Measurements from ENCODE around the gene CEACAM18. TPM values are rescaled to one million over a fixed set of nuclear protein-coding genes. Genes with fewer than 3 reads are reported as not detected.

CEACAM18 gene
- total RNA-seq, 1 donor from 2014 or later: not detected

DNA sequence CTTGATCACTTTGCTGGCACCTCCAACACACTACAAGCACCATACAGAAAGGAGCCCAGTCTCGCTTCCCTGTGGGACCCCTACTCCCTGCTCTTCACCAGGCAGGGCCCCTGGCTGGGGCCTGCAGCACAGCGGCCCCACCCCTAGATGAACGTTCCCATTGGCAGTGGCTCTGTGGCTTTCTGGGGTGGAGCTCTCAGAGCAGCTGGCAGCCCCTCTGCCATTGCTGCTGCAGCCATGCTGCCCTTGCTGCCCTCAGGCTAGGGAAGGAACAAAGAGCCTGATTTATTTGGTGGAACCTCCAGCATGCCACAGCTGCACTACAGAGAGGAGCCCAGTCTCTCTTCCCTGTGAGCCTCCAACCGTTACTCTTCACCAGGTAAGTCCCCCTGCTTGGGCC, 47.3 kb downstream of the CEACAM18 start:
- Histone ChIP-seq H3K36me3 (no peaks in the 10 kb centered on the region), H3K27me3 (no peaks in the 10 kb centered on the region), H3K4me1 (no peaks in the 10 kb centered on the region), H3K9me3 (no peaks in the 10 kb centered on the region), H3K4me3 (no peak overlapping the region), H3K27ac (no peak overlapping the region)
- no peak for DNase-seq (ENCODE audit: extremely low spot score in 2 of 2)
- TF ChIP-seq POLR2A (IDR thresholded peaks at IDR 0.05) (no peak), POLR2AphosphoS5 (IDR thresholded peaks at IDR 0.05; ENCODE audit: insufficient read depth in 1 of 2, low read depth in 1 of 2) (no peak)
- intact Hi-C loops (cut with DNase I): no loop called here

DNA sequence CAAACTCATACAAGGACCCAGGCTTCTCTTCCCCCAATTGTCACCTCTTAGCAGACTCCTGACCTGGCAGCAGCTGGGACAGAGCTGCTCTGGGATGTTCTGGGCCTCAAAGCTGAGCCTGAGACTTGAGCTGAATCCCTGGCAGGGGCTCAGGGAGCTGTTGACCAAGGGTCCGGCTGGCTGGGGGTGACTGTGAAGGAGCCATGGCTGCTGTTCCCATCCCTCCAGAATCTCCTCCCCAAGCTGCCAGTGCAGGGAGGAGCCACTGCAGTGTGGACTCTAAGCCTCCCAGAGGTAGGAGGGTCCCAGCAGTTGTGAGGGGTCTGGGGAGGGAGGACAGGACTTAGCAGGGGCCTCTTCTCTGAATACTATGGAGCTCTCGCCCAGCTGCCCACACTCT, 51.0 kb downstream of the CEACAM18 start:
- Histone ChIP-seq H3K36me3 (no peaks in the 10 kb centered on the region), H3K4me1 (no peaks in the 10 kb centered on the region), H3K9me3 (no peaks in the 10 kb centered on the region), H3K4me3 (no peak overlapping the region), H3K27me3 (no peaks in the 10 kb centered on the region), H3K27ac (no peak overlapping the region)
- DNase-seq (ENCODE audit: extremely low spot score in 2 of 2): no peak
- intact Hi-C loops (cut with DNase I): no loop called here
- TF ChIP-seq, protein P1, sequence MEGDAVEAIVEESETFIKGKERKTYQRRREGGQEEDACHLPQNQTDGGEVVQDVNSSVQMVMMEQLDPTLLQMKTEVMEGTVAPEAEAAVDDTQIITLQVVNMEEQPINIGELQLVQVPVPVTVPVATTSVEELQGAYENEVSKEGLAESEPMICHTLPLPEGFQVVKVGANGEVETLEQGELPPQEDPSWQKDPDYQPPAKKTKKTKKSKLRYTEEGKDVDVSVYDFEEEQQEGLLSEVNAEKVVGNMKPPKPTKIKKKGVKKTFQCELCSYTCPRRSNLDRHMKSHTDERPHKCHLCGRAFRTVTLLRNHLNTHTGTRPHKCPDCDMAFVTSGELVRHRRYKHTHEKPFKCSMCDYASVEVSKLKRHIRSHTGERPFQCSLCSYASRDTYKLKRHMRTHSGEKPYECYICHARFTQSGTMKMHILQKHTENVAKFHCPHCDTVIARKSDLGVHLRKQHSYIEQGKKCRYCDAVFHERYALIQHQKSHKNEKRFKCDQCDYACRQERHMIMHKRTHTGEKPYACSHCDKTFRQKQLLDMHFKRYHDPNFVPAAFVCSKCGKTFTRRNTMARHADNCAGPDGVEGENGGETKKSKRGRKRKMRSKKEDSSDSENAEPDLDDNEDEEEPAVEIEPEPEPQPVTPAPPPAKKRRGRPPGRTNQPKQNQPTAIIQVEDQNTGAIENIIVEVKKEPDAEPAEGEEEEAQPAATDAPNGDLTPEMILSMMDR (IDR thresholded peaks at IDR 0.05): no peak
- TF ChIP-seq POLR2AphosphoS5 (IDR thresholded peaks at IDR 0.05; ENCODE audit: insufficient read depth in 1 of 2, low read depth in 1 of 2) (no peak), POLR2A (IDR thresholded peaks at IDR 0.05) (no peak)

DNA sequence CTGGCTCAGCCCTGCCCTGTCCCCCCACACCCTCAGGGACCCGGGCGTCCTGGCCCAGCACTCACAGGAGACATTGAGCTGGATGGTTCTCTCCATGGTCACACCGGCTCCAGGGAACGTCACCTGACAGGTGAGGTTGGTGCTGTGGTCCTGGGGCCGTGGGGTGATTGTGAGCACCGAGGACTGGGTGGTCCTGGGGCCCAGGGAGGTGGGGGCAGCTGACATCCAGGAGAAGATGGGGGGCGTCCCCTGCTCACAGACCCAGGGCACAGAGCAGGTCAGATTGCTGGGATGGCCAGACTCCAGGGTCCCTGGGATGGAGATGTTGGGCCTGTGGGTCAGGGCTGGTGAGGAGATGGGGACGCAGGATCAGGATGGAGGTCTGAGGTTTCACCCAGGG, 52.3 kb downstream of the CEACAM18 start:
- no peak overlapping the region for H3K27ac ChIP-seq
- no peak for DNase-seq (ENCODE audit: extremely low spot score in 2 of 2)
- H3K9me3 ChIP-seq: no peaks in the 10 kb centered on the region
- no peak overlapping the region for H3K4me3 ChIP-seq
- no peaks in the 10 kb centered on the region for H3K4me1 ChIP-seq
- intact Hi-C loops (cut with DNase I): loop anchor here (5.0 kb wide), 1 partner anchor 38 kb away; no protein-coding TSS in a partner anchor
- H3K27me3 ChIP-seq: no peaks in the 10 kb centered on the region
- H3K36me3 ChIP-seq: no peaks in the 10 kb centered on the region
- TF ChIP-seq POLR2A (IDR thresholded peaks at IDR 0.05) (no peak), POLR2AphosphoS5 (IDR thresholded peaks at IDR 0.05; ENCODE audit: insufficient read depth in 1 of 2, low read depth in 1 of 2) (no peak)
- TF ChIP-seq, protein P1 (IDR thresholded peaks at IDR 0.05): no peak

DNA sequence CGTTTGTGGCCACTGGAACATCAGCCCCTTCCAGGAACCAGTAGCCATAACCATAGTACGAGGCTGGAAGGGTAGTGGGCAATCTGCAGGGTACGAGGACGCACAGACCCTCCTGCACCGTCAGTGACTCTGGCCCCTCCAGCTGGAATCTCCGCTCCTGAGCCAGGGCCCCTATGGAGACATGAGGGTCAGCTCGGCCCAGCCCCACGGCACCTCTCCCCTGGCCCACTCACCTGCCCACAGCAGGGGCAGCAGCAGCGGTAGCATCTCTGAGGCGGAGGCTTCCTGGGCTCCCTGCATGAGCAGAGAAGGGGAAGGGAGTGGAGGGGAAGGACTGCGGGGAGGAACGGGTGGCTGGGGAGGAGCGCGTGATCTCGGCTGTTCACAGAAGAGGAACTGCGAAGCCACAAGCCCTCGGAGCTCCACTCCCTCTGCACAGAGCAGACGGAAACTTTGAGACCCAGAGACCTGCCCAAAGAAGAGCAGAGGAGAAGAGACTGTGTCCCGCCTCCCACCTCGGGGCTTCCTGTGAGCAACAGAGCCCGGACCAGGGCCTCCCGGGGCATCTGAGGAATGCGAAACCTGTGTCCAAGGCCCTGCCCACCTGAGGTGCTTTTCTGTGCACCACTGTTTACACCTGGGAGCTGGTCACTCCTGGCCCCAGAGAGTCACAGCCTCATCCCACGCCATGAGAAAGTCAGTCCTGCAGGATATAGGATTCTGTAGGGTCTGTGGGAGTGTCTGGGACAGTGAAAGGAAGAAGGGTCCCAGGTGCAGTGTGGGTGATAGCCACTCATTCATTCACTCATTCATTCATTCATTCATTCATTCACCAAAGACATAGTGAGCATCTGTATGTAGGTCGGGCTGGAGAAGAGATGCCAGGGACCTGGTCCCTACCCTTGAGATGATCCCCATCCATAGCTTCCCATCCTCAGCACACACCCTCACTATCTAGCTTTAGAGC, 53.3 kb downstream of the CEACAM18 start, which contains the start of gene SIGLEC6:
SIGLEC6 (minus strand) TSS at position 322 of the 967 bp plus-strand sequence; CDS start at position 300, 22 bp downstream.
- H3K9me3 ChIP-seq: no peaks in the 10 kb centered on the region
- H3K4me1 ChIP-seq: no peaks in the 10 kb centered on the region
- intact Hi-C loops (cut with DNase I): loop anchor here (5.0 kb wide), 1 partner anchor 39 kb away; no protein-coding TSS in a partner anchor
- TF ChIP-seq POLR2A (IDR thresholded peaks at IDR 0.05) (no peak), POLR2AphosphoS5 (IDR thresholded peaks at IDR 0.05; ENCODE audit: insufficient read depth in 1 of 2, low read depth in 1 of 2) (no peak)
- TF ChIP-seq, protein P1 (IDR thresholded peaks at IDR 0.05): no peak
- H3K36me3 ChIP-seq: no peaks in the 10 kb centered on the region
- no peak for DNase-seq (ENCODE audit: extremely low spot score in 2 of 2)
- H3K27ac ChIP-seq: no peak within 1 kb of the TSS
- no peaks in the 10 kb centered on the region for H3K27me3 ChIP-seq
- no peak within 1 kb of the TSS for H3K4me3 ChIP-seq

DNA sequence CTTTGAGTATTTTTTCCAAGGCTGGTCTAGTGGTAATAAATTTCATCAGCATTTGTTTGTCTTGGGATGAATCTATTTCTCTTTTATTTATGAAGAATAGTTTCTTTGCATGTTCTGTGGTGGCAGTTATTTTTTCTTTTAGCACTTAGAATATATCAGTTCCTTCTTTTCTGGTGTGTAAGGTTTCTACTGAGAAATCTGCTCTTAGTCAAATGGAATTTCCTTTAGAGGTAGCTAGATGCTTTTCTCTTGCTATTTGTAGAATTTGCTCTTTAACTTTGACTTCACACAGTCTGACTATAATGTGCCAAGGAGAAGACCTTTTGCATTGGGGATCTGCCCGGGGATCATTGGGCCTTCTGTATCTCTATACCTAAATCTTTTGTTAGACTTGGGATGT, 57.2 kb downstream of the CEACAM18 start:
- TF ChIP-seq POLR2AphosphoS5 (IDR thresholded peaks at IDR 0.05; ENCODE audit: insufficient read depth in 1 of 2, low read depth in 1 of 2) (no peak), POLR2A (IDR thresholded peaks at IDR 0.05) (no peak)
- TF ChIP-seq, protein P1 (IDR thresholded peaks at IDR 0.05): no peak
- H3K4me1 ChIP-seq: no peaks in the 10 kb centered on the region
- H3K36me3 ChIP-seq: no peaks in the 10 kb centered on the region
- H3K27me3 ChIP-seq: no peaks in the 10 kb centered on the region
- no peak overlapping the region for H3K27ac ChIP-seq
- no peak for DNase-seq (ENCODE audit: extremely low spot score in 2 of 2)
- H3K9me3 ChIP-seq: no peaks in the 10 kb centered on the region
- no peak overlapping the region for H3K4me3 ChIP-seq
- intact Hi-C loops (cut with DNase I): no loop called here

All from vagina (tissue), 2 donors.